ENCODE results near the gene CCDC15. TPM values are rescaled to one million over a fixed set of nuclear protein-coding genes. Genes with fewer than 3 reads are reported as not detected.
A peak's percentile ranks its signal among the peaks of the same experiment; 100 is the strongest.

The CCDC15 gene
- total RNA-seq, 1 donor from 2014 or later = 6.1 TPM

DNA sequence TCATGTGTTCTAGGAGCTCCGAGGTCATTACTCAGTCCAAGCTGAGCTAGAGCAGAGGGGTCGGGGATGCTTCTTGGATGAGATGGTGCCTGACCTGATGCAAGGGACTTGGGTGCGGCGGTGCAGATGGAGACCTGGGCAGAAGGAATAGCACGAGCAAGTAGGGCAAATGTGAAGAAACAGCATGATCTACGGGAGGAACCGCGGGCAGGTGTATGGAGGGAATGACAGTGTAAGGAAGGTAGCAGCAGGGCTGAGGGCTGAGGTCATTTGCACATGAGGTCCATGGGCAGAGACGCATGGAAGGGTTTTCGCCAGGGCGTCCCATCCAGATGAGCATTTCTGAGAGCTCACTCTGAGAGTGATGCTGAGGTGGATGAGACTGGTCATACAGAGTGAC, 124.0 kb downstream of the CCDC15 start:
- no peaks in the 10 kb centered on the region for H3K9me3 Mint-ChIP-seq

DNA sequence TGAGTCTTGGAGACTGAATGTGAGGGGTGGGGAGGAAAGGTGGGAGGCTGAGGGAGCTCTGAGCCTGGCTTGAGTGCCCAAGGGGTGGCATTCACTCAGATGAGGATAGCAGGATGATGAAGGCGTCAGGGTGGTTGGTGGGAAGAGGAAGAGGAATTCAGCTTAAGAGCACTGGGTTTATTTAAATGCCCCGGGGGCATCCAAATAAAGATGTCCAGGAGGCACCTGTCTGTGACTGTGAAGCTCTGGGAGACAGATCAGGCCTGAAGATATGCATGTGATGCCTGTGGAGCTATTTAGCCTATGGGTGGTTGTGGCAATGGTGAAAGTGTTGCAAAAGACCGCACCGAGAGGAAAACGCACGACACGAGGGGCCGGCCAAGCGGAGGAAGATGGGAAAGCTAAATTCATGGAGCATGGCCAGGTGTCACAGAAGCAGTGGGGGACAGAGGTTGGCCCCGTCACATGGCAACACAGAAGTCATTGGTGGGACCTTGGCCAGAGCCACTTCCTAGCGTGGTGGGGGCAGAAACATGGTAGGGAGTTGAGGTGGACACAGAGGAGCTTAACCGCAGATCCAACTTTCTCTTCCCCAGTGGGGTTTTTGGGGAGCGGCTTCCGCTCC, 124.6 kb downstream of the CCDC15 start:
- Mint-ChIP-seq H3K36me3 (ENCODE audit: low read depth) (no peaks in the 10 kb centered on the region), H3K9me3 (no peaks in the 10 kb centered on the region)

More for the DNA sequence above, 124.0 kb downstream of the CCDC15 start:
- no peaks in the 10 kb centered on the region for H3K36me3 Mint-ChIP-seq (ENCODE audit: low read depth)
- no peak for DNase-seq (ENCODE audit: low read depth, low spot score)
- TF ChIP-seq, protein P1, sequence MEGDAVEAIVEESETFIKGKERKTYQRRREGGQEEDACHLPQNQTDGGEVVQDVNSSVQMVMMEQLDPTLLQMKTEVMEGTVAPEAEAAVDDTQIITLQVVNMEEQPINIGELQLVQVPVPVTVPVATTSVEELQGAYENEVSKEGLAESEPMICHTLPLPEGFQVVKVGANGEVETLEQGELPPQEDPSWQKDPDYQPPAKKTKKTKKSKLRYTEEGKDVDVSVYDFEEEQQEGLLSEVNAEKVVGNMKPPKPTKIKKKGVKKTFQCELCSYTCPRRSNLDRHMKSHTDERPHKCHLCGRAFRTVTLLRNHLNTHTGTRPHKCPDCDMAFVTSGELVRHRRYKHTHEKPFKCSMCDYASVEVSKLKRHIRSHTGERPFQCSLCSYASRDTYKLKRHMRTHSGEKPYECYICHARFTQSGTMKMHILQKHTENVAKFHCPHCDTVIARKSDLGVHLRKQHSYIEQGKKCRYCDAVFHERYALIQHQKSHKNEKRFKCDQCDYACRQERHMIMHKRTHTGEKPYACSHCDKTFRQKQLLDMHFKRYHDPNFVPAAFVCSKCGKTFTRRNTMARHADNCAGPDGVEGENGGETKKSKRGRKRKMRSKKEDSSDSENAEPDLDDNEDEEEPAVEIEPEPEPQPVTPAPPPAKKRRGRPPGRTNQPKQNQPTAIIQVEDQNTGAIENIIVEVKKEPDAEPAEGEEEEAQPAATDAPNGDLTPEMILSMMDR (conservative IDR thresholded peaks at IDR 0.05) = no peak
- peak overlapping the region; percentile 6 for H3K27ac Mint-ChIP-seq (ENCODE audit: unreplicated experiment)
- H3K27me3 Mint-ChIP-seq (ENCODE audit: low read depth) = no peaks in the 10 kb centered on the region
- no peak overlapping the region for H3K4me3 Mint-ChIP-seq
- peaks cover 6% of the 10 kb centered on the region for H3K4me1 Mint-ChIP-seq

DNA sequence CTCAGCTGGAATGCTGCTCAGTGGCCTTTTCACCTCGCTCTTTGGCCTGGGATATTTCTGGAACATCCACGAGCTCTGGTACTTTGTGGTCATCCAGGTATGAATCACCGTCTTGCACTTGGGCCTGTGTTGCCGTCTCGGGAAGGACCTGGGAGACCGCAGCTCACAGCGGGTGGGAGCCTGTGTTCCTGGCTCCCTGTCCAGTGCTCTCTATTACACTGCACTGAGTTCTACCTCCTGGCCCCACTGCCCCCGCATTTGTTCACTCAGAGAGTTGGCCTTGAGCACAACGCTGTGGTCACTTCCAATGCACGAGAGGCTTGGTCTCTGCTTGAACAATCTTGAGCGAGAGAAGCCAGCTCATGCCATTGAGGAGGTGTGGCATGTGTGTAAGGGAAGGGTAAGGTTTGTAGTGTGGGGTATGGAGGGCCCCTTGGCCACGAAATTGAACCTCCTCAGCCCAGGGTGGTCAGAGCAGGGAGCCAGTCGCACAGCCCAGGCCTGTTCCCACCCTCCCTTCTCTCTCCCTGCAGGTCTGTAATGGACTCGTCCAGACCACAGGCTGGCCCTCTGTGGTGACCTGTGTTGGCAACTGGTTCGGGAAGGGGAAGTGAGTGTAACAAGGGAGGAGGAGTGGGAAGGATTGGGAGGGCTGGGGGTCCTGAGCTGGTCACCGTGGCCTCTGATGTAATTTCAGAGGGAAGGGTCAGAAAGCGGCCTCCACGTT, 125.3 kb downstream of the CCDC15 start:
- TF ChIP-seq, protein P1 (conservative IDR thresholded peaks at IDR 0.05) = no peak
- no peak overlapping the region for H3K27ac Mint-ChIP-seq (ENCODE audit: unreplicated experiment)
- no peak overlapping the region for H3K4me3 Mint-ChIP-seq
- DNase-seq (ENCODE audit: low read depth, low spot score) = no peak
- H3K9me3 Mint-ChIP-seq = no peaks in the 10 kb centered on the region
- no peaks in the 10 kb centered on the region for H3K36me3 Mint-ChIP-seq (ENCODE audit: low read depth)
- no peaks in the 10 kb centered on the region for H3K27me3 Mint-ChIP-seq (ENCODE audit: low read depth)
- H3K4me1 Mint-ChIP-seq = peaks cover 11% of the 10 kb centered on the region

More for the DNA sequence above, 124.6 kb downstream of the CCDC15 start:
- Mint-ChIP-seq H3K4me1 (peaks cover 11% of the 10 kb centered on the region), H3K4me3 (no peak overlapping the region), H3K27me3 (ENCODE audit: low read depth) (no peaks in the 10 kb centered on the region), H3K27ac (ENCODE audit: unreplicated experiment) (no peak overlapping the region)
- DNase-seq (ENCODE audit: low read depth, low spot score) = no peak
- TF ChIP-seq, protein P1 (conservative IDR thresholded peaks at IDR 0.05) = no peak

DNA sequence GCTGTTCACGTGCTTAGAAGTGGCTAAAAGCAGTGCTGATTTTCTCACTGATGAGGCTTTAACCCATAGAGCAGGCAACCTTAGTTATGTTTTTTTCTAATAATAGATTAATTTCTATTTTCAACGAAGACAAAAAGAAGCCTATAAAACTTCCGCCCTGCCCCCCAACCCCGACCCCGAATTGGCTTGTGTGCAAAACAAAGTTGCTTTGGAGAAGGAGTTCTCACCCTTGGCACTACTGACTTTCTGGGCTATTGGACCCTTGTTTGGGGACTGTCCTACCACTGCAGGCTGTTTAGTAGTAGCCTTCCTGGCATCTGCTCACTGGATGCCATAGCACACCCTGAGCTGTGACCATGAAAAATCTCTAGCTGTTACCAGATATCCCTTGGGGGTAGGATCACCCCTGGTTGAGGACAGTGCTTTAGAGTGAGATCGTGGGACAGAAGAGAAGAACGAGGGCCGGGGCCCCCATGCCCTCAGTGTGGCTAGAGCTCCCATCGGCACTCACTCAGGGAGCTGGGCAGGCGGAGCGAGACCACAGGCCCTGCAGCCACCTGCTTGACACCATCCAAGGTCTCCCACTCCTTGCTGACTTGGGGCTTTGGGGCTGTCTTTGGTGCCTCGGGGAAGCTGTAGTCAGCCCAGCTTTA, 126.0 kb downstream of the CCDC15 start:
- no peaks in the 10 kb centered on the region for H3K9me3 Mint-ChIP-seq

DNA sequence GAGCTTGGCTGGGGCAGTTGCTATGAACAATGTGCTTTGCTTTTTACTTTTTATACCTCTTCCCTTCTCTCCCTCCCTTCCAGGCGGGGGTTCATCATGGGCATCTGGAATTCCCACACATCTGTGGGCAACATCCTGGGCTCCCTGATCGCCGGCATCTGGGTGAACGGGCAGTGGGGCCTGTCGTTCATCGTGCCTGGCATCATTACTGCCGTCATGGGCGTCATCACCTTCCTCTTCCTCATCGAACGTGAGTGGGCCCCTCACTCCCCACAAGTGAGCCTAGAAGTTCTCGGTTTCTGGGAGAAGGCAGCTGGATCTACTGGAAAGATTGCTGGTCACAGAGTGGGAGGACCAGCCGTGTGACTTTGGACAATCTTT, 126.5 kb downstream of the CCDC15 start:
- H3K27me3 Mint-ChIP-seq (ENCODE audit: low read depth) = no peaks in the 10 kb centered on the region
- H3K4me1 Mint-ChIP-seq = peaks cover 11% of the 10 kb centered on the region
- H3K36me3 Mint-ChIP-seq (ENCODE audit: low read depth) = no peaks in the 10 kb centered on the region
- no peaks in the 10 kb centered on the region for H3K9me3 Mint-ChIP-seq
- DNase-seq (ENCODE audit: low read depth, low spot score) = no peak
- TF ChIP-seq, protein P1 (conservative IDR thresholded peaks at IDR 0.05) = no peak
- no peak overlapping the region for H3K4me3 Mint-ChIP-seq
- no peak overlapping the region for H3K27ac Mint-ChIP-seq (ENCODE audit: unreplicated experiment)

More for the DNA sequence above, 126.0 kb downstream of the CCDC15 start:
- Mint-ChIP-seq H3K4me1 (peaks cover 11% of the 10 kb centered on the region), H3K4me3 (no peak overlapping the region), H3K36me3 (ENCODE audit: low read depth) (no peaks in the 10 kb centered on the region), H3K27me3 (ENCODE audit: low read depth) (no peaks in the 10 kb centered on the region), H3K27ac (ENCODE audit: unreplicated experiment) (no peak overlapping the region)
- TF ChIP-seq, protein P1 (conservative IDR thresholded peaks at IDR 0.05) = no peak
- no peak for DNase-seq (ENCODE audit: low read depth, low spot score)
